Spleen (tissue), 7 donors: ENCODE results near the gene BRD2.

Experiments used
- POLR2A ChIP-seq, 3 donors: fragments of 450-650 bp; IDR thresholded peaks; one replicate each; pipeline ENCODE4 v1.5.1; 2017; ENCODE audit warnings: antibody characterized with exemption in 3 of 3, mild to moderate bottlenecking in 1 of 3
- TF ChIP-seq, protein P1 (sequence below), 11 experiments: fragments of 200-600 bp in 7 of 11; fragments of 450-650 bp in 4 of 11; sonication (generic) in 4 of 11; IDR thresholded peaks in 8 of 11; conservative IDR thresholded peaks in 3 of 11; 1 replicate in 7 of 11; 2 replicates in 4 of 11; pipeline versions ENCODE4 v1.4.0 to v1.8.0; 2016 to 2021; ENCODE audit warnings: antibody characterized with exemption in 11 of 11, inconsistent platforms in 4 of 11, mild to moderate bottlenecking in 1 of 11
- donor health status: DM: no; HTN: no; CAD: no; lungs with moderate emphysema.
- donor health status: DM: no; HTN: no; CAD: no.
- donor health status: DM: no; HTN: no; CAD: no.

DNA sequence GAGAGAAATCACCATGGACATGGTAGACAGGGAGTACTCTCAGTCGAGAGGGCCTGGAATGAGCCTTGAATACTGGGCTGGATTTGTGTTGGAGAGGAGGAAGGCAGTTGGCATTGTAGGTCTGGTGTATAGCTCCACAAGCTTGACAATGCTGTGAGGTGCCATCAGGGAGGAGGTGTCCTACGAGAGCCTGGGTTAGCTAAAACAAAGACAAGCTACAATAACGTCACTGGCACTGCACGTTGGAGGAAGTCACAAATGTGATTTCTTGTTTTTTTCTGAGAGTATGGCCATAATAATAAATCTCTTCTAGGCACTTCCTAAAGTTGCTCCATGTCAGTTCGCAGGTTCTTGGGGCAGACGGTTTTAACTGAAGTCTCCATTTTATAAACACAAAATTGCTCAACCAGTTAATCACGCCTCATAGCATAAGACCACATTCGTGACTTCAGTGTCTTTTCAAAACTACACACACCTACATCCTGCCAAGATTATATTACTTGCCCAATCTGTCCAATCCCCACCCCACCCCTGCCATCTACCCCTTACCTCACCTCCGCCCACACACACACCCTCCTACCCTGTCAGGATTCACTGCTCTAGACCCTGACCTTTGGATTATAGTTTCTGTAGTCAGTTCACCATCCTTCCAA, 23.2 kb upstream of the BRD2 start:
- TF ChIP-seq, protein P1, sequence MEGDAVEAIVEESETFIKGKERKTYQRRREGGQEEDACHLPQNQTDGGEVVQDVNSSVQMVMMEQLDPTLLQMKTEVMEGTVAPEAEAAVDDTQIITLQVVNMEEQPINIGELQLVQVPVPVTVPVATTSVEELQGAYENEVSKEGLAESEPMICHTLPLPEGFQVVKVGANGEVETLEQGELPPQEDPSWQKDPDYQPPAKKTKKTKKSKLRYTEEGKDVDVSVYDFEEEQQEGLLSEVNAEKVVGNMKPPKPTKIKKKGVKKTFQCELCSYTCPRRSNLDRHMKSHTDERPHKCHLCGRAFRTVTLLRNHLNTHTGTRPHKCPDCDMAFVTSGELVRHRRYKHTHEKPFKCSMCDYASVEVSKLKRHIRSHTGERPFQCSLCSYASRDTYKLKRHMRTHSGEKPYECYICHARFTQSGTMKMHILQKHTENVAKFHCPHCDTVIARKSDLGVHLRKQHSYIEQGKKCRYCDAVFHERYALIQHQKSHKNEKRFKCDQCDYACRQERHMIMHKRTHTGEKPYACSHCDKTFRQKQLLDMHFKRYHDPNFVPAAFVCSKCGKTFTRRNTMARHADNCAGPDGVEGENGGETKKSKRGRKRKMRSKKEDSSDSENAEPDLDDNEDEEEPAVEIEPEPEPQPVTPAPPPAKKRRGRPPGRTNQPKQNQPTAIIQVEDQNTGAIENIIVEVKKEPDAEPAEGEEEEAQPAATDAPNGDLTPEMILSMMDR (IDR thresholded peaks at IDR 0.05 in 8 of 11, conservative IDR thresholded peaks at IDR 0.05 in 3 of 11), result no peak
- no peak for TF ChIP-seq POLR2A (IDR thresholded peaks at IDR 0.05)
